AG09319 (cell line): Measurements from ENCODE around the gene ANKS4B.
"Not testable (repeated sequence)": the region's sequence is repeated elsewhere in the genome, so short reads cannot be mapped to it uniquely, and the experiment has no call there.

Source experiments
- DNase-seq: peaks from one replicate; pipeline ENCODE4 v3.0.0-alpha.2; 2010; ENCODE audit warnings: low read depth; ENCODE audit errors: extremely low read depth
- TF ChIP-seq, protein P1 (sequence below): IDR thresholded peaks from 2 replicates; pipeline ENCODE4 v1.5.1; 2011; ENCODE audit warnings: low read depth, mild to moderate bottlenecking, inconsistent platforms, low read length, moderate library complexity

ANKS4B gene

GRCh38 chr16:21228361-21228872, 5.1 kb upstream of the ANKS4B start:
- TF ChIP-seq, protein P1, sequence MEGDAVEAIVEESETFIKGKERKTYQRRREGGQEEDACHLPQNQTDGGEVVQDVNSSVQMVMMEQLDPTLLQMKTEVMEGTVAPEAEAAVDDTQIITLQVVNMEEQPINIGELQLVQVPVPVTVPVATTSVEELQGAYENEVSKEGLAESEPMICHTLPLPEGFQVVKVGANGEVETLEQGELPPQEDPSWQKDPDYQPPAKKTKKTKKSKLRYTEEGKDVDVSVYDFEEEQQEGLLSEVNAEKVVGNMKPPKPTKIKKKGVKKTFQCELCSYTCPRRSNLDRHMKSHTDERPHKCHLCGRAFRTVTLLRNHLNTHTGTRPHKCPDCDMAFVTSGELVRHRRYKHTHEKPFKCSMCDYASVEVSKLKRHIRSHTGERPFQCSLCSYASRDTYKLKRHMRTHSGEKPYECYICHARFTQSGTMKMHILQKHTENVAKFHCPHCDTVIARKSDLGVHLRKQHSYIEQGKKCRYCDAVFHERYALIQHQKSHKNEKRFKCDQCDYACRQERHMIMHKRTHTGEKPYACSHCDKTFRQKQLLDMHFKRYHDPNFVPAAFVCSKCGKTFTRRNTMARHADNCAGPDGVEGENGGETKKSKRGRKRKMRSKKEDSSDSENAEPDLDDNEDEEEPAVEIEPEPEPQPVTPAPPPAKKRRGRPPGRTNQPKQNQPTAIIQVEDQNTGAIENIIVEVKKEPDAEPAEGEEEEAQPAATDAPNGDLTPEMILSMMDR, result no peak
- no peak for DNase-seq

GRCh38 chr16:21233045-21233520, 416 bp upstream of the ANKS4B start:
- no peak for DNase-seq
- TF ChIP-seq, protein P1, result no peak

- TF ChIP-seq, protein P1, result no peak
- no peak for DNase-seq
Observed at GRCh38 chr16:21235199-21235585, 1.7 kb downstream of the ANKS4B start.

GRCh38 chr16:21236831-21237230, 3.3 kb downstream of the ANKS4B start:
- TF ChIP-seq, protein P1, result no peak
- no peak for DNase-seq

- DNase-seq, result no peak
- TF ChIP-seq, protein P1, result no peak
Observed at GRCh38 chr16:21239646-21240045, 6.1 kb downstream of the ANKS4B start.

- DNase-seq, result no peak
- TF ChIP-seq, protein P1, result no peak
Observed at GRCh38 chr16:21242756-21243155, 9.3 kb downstream of the ANKS4B start.

DNA sequence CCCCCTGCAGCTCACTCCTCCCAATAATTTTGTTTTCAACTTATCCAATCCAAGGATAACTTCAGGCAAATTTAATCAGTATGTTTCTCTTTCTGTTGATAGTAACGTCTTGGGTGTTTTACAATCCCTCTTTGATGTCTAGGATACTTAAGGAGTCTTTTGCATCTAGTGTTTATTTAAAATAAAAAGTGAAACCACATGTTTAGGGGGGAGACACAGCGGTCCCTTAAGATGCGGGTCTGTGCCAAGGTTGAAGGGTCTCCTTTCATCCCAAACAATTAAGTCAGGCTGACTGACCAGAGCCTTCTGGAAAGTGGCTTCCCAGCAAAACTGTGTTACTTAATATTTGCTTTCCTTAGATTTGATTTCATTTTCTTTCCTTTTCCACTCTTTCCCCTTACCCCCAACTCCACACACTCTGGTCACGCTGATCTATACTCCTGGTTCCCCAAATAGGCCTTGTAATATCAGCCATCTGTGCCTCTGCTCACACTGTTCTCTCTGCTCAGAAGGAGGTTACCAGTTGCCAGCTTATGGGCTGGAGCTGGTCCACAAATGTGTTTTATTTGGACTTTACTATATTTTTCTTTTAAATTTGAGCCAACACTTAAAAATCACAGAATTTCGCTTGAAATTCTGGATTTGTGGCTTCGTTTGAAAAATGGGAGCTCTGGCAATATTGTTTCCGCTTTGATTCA, 11.2 kb downstream of the ANKS4B start:
- TF ChIP-seq, protein P1, result no peak
- DNase-seq, result no peak

DNA sequence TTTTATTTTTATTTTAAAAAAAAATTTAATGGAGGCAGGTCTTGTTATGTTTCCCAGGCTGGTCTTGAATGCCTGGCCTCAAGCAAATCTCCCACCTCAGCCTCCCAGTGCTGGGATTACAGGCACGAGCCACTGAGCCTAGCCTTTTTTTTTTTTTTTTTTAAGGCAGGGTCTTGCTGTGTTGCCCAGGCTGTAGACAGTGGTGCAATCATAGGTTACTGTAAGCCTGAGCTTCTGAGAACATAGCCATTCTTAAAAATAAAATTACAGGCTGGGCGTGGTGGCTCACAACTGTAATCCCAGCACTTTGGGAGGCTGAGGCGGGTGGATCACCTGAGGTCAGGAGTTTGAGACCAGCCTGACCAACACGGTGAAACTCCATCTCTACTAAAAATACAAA, 14.7 kb downstream of the ANKS4B start:
- not testable (repeated sequence) for DNase-seq
